Occipital lobe (tissue), 2 donors: Measurements from ENCODE around the gene EN2. TPM values are rescaled to one million over a fixed set of nuclear protein-coding genes. Genes with fewer than 3 reads are reported as not detected.

Source experiments
- DNase-seq: peaks from one replicate; lab custom pipeline; 2025; lab: John Stamatoyannopoulos, UW
- total RNA-seq: library from RNA; depleted of rRNA; stranded (reverse); fragments of >200 nt; gene quantifications from one replicate; pipeline ENCODE4 v1.2.3, GENCODE V29; 2014

The EN2 gene
- total RNA-seq, 1 donor from 2014 or later, result not detected

- no peak for DNase-seq
These were observed 26.8 kb downstream of the EN2 start for GRCh38 chr7:155484483-155485399.

- no peak for DNase-seq
These were observed 29.0 kb downstream of the EN2 start for GRCh38 chr7:155486783-155487508.

GRCh38 chr7:155487509-155488482, 29.9 kb downstream of the EN2 start:
- DNase-seq, result no peak

GRCh38 chr7:155488483-155489127, 30.7 kb downstream of the EN2 start:
- DNase-seq, result no peak

- no peak for DNase-seq
These were observed 31.4 kb downstream of the EN2 start for GRCh38 chr7:155489158-155489840.

GRCh38 chr7:155489862-155490696, 32.1 kb downstream of the EN2 start:
- DNase-seq, result no peak

- DNase-seq, result no peak
These were observed 33.0 kb downstream of the EN2 start for GRCh38 chr7:155490697-155491628.

GRCh38 chr7:155491812-155492211, 33.9 kb downstream of the EN2 start:
- DNase-seq, result no peak

GRCh38 chr7:155493744-155494538, 36.0 kb downstream of the EN2 start:
- DNase-seq, result no peak

GRCh38 chr7:155494551-155494950, 36.6 kb downstream of the EN2 start:
- no peak for DNase-seq

- DNase-seq, result no peak
These were observed 37.7 kb downstream of the EN2 start for GRCh38 chr7:155495440-155496248.

- DNase-seq, result no peak
These were observed 38.5 kb downstream of the EN2 start for GRCh38 chr7:155496267-155497005.

GRCh38 chr7:155497149-155497901, 39.4 kb downstream of the EN2 start:
- DNase-seq, result no peak

GRCh38 chr7:155505422-155505793, 47.5 kb downstream of the EN2 start:
- no peak for DNase-seq

GRCh38 chr7:155506854-155507337, 49.0 kb downstream of the EN2 start:
- DNase-seq, result no peak
